HTR-8/SVneo (cell line): Measurements from ENCODE around the gene SCML2.
"Not testable (repeated sequence)": the region's sequence is repeated elsewhere in the genome, so short reads cannot be mapped to it uniquely, and the experiment has no call there.

Experiments
- DNase-seq: peaks from one replicate; pipeline ENCODE4 v3.0.0; 2011; ENCODE audit warnings: low spot score, mixed read lengths; ENCODE audit not compliant: insufficient read length
- FAIRE-seq: peaks from 2 replicates; lab custom pipeline; 2011; peaks lifted over from hg19 to GRCh38; lab: Jason Lieb, UNC

The SCML2 gene

DNA sequence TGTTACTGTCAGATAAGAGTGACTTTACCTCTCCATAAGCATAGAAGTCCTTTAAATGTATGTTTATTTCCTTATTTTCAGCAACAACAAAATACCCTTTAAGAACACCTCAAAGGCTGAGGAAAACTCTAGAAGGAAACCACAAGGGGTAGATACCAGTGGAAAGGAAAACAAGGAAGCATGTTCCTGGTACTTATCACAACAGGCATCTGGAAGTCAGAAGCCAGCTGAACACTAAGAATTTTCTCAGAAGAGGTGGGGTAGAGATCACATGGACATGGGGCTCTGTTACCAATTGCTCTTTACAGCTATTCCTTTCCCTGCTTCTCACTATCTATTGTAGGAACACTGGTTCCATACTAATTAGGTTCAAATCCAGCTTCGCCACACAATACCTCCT, 82.3 kb downstream of the SCML2 start:
- FAIRE-seq (no peak), DNase-seq (no peak)

GRCh38 chrX:18271725-18272124, 82.8 kb downstream of the SCML2 start:
- FAIRE-seq, result no peak
- DNase-seq, result no peak

- FAIRE-seq, result no peak
- DNase-seq, result no peak
These were observed 83.2 kb downstream of the SCML2 start for GRCh38 chrX:18271309-18271708.

DNA sequence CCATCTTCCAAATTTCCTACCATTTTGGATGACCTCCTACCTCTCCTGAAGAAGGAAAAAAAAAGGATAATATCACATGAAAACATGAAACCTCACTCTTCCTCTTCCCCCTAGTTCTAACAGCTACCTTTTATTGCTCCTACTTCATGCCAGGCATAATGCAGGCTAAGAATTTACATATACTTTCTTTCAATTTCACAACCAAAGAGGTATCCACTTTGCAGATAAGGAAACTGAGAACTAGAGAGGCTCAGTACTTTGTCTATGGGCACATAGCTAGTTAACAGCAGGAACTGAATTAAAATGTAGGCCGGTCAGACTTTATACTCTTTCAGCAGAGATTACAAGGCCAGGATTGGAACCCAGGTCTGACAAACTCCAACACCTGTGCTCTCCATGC, 99.4 kb downstream of the SCML2 start:
- FAIRE-seq, result no peak
- no peak for DNase-seq

GRCh38 chrX:18252644-18253359, 101.7 kb downstream of the SCML2 start:
- FAIRE-seq (no peak), DNase-seq (no peak)

DNA sequence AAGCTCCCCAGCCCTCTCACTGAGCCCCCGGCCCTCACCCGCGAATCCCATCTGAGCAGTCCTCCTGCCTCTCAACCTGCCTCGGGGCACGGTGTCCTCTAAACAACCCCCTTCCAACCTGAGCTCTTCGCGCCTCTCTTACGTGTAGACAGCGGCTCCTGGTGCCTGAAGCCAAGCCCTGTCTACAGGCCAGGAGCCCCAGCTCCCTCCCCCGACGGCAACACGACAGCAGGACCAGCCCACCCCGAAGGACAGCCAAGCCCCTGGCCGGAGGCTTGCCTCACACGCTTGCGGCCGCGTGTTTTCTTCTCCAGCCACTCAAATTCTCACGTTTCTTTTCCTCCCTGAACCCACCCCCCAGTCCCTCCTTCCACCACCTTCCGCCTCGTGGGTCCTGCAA, 124.8 kb downstream of the SCML2 start:
- not testable (repeated sequence) for FAIRE-seq, DNase-seq

DNA sequence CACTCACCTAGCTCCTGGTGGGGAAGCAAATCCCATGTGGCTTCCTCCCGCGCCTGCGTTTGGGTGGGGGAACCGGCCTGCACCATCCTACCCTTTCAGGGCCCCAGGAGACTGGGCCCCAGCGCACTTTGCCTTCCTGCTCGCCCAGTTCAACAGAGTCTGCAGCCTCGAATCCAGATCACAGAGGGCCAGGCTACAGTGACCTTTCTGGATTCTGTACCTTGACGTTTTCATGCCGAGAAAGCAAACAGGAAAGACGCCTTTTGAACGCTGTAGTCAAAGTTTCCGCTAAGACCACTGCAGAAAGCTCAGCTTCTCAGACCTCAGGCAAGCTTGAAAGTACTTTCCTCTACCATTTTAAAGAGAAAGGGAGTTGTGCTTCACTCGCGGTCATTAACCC, 126.4 kb downstream of the SCML2 start:
- DNase-seq (no peak), FAIRE-seq (no peak)

DNA sequence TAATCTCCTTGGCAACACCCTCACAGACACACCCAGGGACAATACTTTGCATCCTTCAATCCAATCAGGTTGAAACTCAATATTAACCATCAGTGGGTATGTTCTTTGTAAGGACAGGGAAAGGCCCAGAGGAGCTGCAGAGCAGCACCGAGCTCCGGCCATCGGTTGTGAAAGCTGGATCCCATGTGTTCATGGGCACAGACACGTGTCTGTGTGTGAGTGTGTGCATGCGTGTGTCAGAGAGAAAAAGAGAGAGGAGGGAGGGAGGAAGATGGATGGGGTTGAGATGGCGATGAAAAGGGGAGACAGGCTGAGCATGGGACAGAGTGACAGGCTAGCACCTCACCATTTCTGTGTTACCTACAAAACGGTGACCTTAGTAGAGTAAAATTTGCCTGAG, 127.0 kb downstream of the SCML2 start:
- FAIRE-seq (no peak), DNase-seq (no peak)

DNA sequence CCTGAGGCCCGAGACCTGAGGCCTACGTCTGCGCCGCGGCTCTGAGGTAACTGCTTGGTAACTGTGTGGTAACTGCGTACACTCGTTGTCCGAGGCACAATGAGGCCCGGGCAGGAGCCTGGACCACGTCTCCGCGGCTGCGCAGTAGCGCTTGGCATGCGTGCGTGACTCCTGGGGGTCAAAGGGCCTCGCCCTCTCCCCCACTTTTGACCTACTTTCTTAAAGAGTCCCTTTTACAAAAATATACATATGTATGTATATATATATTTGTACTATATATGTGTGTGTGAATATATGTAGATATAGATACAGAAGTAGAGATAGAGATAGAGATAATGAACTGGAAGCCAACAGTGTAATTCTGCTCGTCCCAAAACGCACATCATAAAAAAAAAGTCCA, 133.7 kb downstream of the SCML2 start, which contains the start of gene BEND2:
Gene BEND2, minus strand, starts transcription at position 101 of the 400 bp plus-strand sequence. CDS start 136 bp downstream, outside the sequence.
- DNase-seq, result no peak
- FAIRE-seq, result no peak

GRCh38 chrX:18210470-18210869, 144.0 kb downstream of the SCML2 start:
- FAIRE-seq (no peak), DNase-seq (no peak)

DNA sequence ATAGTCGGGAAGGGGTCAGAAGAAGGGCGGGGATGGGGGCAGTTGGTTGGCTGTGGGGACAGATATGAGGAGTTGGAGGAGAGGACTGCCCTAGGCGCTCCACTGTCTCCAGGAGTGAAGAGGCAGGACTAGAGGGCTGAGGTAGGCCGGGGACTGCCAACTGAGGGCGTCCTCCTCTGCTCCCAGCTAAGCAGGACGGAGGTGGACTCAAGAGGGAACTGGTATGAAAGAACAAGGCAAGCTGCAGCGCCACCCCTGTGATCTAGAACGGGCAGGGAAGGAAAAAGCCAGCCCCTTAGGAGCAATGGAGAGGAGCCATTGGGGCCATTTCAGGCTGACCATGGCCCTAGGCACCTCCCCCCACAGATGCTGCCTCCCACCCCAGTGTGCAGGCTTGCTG, 147.8 kb downstream of the SCML2 start:
- DNase-seq, result no peak

DNA sequence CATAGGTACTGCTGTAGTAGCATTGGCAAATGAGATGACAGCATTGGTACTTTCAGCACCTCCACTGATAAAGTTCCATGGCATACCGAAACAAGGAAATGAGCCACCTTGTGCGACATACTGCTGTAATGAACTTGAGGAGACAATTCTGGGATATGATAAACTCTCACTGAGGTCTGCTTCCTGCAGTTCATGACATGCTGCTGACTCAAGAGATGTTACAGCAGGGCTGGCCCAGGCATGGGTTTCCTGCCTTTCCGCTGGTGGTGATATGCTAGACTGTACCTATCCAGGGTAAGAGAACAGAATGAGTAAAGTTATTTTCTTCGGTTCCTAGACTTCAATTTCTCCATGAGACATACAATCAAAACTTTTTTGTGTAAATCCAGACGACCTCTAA, 150.9 kb downstream of the SCML2 start:
- no peak for FAIRE-seq

More for the DNA sequence above, 147.8 kb downstream of the SCML2 start:
- no peak for FAIRE-seq

GRCh38 chrX:18194688-18195087, 159.8 kb downstream of the SCML2 start:
- FAIRE-seq, result no peak
- DNase-seq, result no peak

More for the DNA sequence above, 150.9 kb downstream of the SCML2 start:
- no peak for DNase-seq
